ENCODE data around the gene PIK3R6. TPM values are rescaled to one million over a fixed set of nuclear protein-coding genes. Genes with fewer than 3 reads are reported as not detected.

PIK3R6 gene
- total and polyA plus RNA-seq, 2 of the 4 experiments (the other 2 are of a cell fraction) = not detected

DNA sequence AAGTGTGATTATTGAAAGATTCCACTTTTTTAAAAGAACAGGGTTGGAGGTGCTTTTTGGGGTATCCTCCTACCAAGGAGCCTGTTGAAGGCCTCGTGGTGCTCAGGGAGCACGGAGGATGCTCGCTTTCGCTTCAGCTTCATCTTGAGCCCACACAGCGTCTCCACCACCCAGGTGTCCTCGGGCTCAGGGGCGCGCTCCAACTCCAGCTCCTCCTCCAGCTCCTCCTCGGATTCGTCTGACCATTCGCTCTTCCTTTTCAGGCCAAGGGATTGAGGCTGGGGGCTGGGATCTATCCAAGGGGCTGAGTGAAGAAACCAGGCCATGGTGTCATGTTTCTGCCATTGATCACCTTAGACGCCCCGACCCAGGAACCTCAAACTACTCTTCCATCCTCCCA is 110.3 kb downstream of the PIK3R6 start:
- POLR2A ChIA-PET (ENCODE audit: unreplicated experiment) = interaction anchor here (0.6 kb wide), 1 partner anchor 24 kb away, joined by 4 read pairs; no protein-coding TSS in a partner anchor
- BruUV-seq (replicated peaks) = no TSS peak
- Histone ChIP-seq H3K36me3 (ENCODE audit: control insufficient read depth, insufficient read depth, low read length) (no peaks in the 10 kb centered on the region), H3K14ac (replicated peaks; ENCODE audit: low read depth, low read length) (no peak overlapping the region), H2AFZ (replicated peaks; ENCODE audit: low read length, poor library complexity) (no peak overlapping the region), H3K79me1 (ENCODE audit: low read depth in 1 of 2, low read length in 2 of 2) (no peaks in the 10 kb centered on the region), H4K8ac (ENCODE audit: low read depth in 2 of 2, low read length in 2 of 2) (no peak overlapping the region), H2BK15ac (ENCODE audit: low read depth, low read length) (no peak overlapping the region), H3K4me2 (ENCODE audit: low read depth, low read length) (no peak overlapping the region), H3K27ac (ENCODE audit: insufficient read depth, low read length) (no peak overlapping the region), H3K18ac (ENCODE audit: low read depth, low read length) (no peak overlapping the region), H3K9ac (ENCODE audit: low read depth, low read length) (no peak overlapping the region), H2BK120ac (ENCODE audit: low read depth, low read length) (no peak overlapping the region), H3K27me3 (ENCODE audit: control insufficient read depth, insufficient read depth, low read length) (peaks cover 26% of the 10 kb centered on the region), H3K23ac (ENCODE audit: low read depth, low read length) (no peak overlapping the region), H2BK5ac (ENCODE audit: low read depth, low read length, poor library complexity, severe bottlenecking) (no peak overlapping the region), H2BK20ac (ENCODE audit: low read depth, low read length) (no peak overlapping the region), H3K4me1 (ENCODE audit: control insufficient read depth, insufficient read depth, low read length) (no peaks in the 10 kb centered on the region), H3K9me3 (ENCODE audit: control insufficient read depth, insufficient read depth, low read length) (no peaks in the 10 kb centered on the region), H4K5ac (ENCODE audit: low read depth, low read length) (no peak overlapping the region), H3K4ac (ENCODE audit: low read depth, low read length) (no peak overlapping the region), H4K91ac (ENCODE audit: insufficient read depth, low read depth, low read length) (no peak overlapping the region), H4K20me1 (ENCODE audit: insufficient read depth, low read length) (no peaks in the 10 kb centered on the region), H2AK5ac (ENCODE audit: low read depth, low read length) (no peak overlapping the region), H3K56ac (ENCODE audit: extremely low read depth, insufficient read depth, low read length) (no peak overlapping the region), H3K9me1 (ENCODE audit: insufficient read depth, low read length) (no peaks in the 10 kb centered on the region), H3K4me3 (ENCODE audit: insufficient read depth, low read depth, low read length) (no peak overlapping the region), H2AK9ac (replicated peaks; ENCODE audit: low read depth, low read length, poor library complexity) (no peak overlapping the region)
- dilution Hi-C loops (cut with HindIII; ENCODE audit: low sequenced_read_pairs, unreplicated experiment) (no loop called here), intact Hi-C loops (cut with micrococcal nuclease) (no loop called here), in situ Hi-C loops (cut with MboI; ENCODE audit: low sequenced_read_pairs) (loop anchor here (10.0 to 25.0 kb wide), 2 partner anchors 342 to 670 kb away; partner anchors contain the start of gene ALOX12B)
- TF ChIP-seq MAFK (IDR thresholded peaks at IDR 0.05; ENCODE audit: low read depth, low read length) (no peak), RFX5 (IDR thresholded peaks at IDR 0.05; ENCODE audit: low read depth, low read length) (no peak), FOS (IDR thresholded peaks at IDR 0.05; ENCODE audit: low read depth, low read length) (no peak)
- no peak for ATAC-seq (ENCODE audit: low read depth)
- 71% methylated on average over 2 of the region's 13 CpGs; no CpG with 5 or more reads in 1 of the 2 experiments for WGBS, 2 experiments (ENCODE audit: extremely low coverage in 2 of 2, insufficient read length in 1 of 2)
- CTCF ChIA-PET = interaction anchor here (1.0 to 1.1 kb wide), 2 partner anchors 12 to 17 kb away, joined by 3 to 5 read pairs; no protein-coding TSS in a partner anchor
- DNase-seq = no peak
